ENCODE data around the gene LILRA5.
"Not testable (repeated sequence)": the region's sequence is repeated elsewhere in the genome, so short reads cannot be mapped to it uniquely, and the experiment has no call there.

GRCh38 chr19:54281729-54282075 is 31.3 kb downstream of the LILRA5 start:
- TF ChIP-seq CTCF (IDR thresholded peaks at IDR 0.05; ENCODE audit: insufficient read depth, low read depth, low read length); EZH2 (IDR thresholded peaks at IDR 0.05; ENCODE audit: insufficient read depth, low read length): not testable (repeated sequence)
